ENCODE results near the gene AFF2. TPM values are rescaled to one million over a fixed set of nuclear protein-coding genes. Genes with fewer than 3 reads are reported as not detected.

The AFF2 gene
- total RNA-seq, 1 donor from 2014 or later = 13.4 TPM

DNA sequence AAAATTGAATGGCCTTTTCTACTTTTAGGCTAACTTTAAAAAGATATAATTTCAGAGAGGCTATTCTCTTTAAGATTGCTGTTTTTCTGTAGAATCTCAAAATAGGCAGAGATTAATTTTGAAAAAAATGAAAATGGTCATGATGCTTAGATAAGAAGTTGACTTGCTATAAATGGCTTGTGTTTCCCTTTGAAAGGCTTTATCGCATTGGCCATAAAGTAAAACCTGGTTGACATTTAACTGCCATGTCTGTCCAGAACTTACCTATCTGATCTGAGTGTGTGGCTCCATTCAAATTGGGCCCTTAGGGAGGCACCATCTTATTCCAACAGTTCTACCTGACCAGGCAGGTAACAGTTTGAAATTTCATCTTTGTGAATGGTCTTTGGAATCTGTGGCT is 56.1 kb downstream of the AFF2 start:
- Histone ChIP-seq H3K36me3 (no peaks in the 10 kb centered on the region), H3K9me3 (no peaks in the 10 kb centered on the region), H3K4me3 (no peak overlapping the region), H3K27me3 (no peaks in the 10 kb centered on the region), H3K27ac (no peak overlapping the region), H3K4me1 (no peaks in the 10 kb centered on the region)
- DNase-seq = no peak
- intact Hi-C loops (cut with DNase I) = no loop called here
- TF ChIP-seq, protein P1, sequence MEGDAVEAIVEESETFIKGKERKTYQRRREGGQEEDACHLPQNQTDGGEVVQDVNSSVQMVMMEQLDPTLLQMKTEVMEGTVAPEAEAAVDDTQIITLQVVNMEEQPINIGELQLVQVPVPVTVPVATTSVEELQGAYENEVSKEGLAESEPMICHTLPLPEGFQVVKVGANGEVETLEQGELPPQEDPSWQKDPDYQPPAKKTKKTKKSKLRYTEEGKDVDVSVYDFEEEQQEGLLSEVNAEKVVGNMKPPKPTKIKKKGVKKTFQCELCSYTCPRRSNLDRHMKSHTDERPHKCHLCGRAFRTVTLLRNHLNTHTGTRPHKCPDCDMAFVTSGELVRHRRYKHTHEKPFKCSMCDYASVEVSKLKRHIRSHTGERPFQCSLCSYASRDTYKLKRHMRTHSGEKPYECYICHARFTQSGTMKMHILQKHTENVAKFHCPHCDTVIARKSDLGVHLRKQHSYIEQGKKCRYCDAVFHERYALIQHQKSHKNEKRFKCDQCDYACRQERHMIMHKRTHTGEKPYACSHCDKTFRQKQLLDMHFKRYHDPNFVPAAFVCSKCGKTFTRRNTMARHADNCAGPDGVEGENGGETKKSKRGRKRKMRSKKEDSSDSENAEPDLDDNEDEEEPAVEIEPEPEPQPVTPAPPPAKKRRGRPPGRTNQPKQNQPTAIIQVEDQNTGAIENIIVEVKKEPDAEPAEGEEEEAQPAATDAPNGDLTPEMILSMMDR (IDR thresholded peaks at IDR 0.05) = no peak
- no peak for ATAC-seq

DNA sequence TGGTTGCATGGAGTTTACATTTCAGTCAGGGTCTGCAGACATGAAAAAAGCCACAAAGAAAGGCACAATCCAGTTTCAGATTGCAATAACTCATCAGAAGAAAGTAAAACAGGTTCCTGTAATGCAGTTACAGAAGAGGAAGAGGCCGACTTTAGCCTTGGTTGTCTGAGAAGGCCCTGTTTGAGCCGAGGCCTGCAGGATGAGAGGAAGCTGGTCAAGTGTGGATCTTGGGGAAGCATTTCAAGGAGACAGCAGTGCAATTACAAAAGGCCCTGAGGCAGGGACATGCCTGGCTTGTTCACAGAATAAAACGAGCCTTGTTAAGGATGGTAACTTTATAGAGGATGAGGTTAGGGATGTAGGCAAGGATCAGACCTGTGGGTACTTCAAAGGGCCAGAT is 62.4 kb downstream of the AFF2 start:
- ATAC-seq (no peak), DNase-seq (no peak)
- TF ChIP-seq, protein P1 (IDR thresholded peaks at IDR 0.05) = no peak
- intact Hi-C loops (cut with DNase I) = no loop called here
- no peak overlapping the region for H3K4me3 ChIP-seq
- H3K27ac ChIP-seq = no peak overlapping the region
- no peaks in the 10 kb centered on the region for H3K9me3 ChIP-seq
- no peaks in the 10 kb centered on the region for H3K27me3 ChIP-seq
- H3K4me1 ChIP-seq = no peaks in the 10 kb centered on the region
- no peaks in the 10 kb centered on the region for H3K36me3 ChIP-seq

DNA sequence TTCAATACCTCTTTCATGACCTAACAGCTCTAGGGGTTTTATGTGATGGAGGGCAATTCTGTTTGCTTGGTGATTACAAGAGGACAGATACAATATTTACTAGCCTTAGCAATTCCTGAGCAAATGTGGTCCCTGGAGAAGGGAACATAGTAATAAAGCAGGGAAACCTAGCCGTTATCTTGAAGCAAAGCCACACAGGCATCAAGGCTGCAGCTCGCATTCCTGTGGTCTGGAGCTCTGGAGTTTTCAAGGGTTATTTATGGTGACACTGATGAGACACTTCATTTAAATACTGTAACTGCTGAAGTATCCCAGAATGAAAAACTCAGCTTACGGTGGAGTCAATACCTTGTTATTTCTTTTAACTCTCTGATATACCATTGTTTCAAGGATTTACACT is 66.8 kb downstream of the AFF2 start:
- H3K4me1 ChIP-seq = no peaks in the 10 kb centered on the region
- no peaks in the 10 kb centered on the region for H3K9me3 ChIP-seq
- no peak for ATAC-seq
- no peaks in the 10 kb centered on the region for H3K36me3 ChIP-seq
- DNase-seq = no peak
- TF ChIP-seq, protein P1 (IDR thresholded peaks at IDR 0.05) = no peak
- H3K27ac ChIP-seq = no peak overlapping the region
- no peak overlapping the region for H3K4me3 ChIP-seq
- intact Hi-C loops (cut with DNase I) = no loop called here
- no peaks in the 10 kb centered on the region for H3K27me3 ChIP-seq

DNA sequence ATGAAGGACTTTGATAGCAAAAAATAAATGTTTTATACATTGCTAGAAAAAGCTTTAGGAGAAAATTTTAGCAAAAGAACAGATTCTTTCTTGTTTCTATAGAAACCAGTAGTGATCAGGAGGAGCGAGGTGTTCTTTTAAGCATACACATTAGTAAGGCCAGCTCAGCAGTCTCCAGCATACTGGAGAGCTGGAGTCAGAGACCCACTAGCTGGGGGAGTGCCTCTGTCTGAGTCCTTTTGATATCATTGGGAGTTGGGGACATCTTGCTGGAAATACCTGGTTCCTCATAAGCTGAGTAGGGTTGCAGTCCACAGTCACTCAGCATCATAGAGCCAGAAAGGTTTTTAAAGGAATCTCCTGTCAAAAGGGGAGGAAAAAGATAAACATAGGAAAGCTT is 67.4 kb downstream of the AFF2 start:
- TF ChIP-seq, protein P1 (IDR thresholded peaks at IDR 0.05) = no peak
- no peaks in the 10 kb centered on the region for H3K9me3 ChIP-seq
- no peak overlapping the region for H3K4me3 ChIP-seq
- DNase-seq (no peak), ATAC-seq (no peak)
- H3K36me3 ChIP-seq = no peaks in the 10 kb centered on the region
- no peak overlapping the region for H3K27ac ChIP-seq
- H3K4me1 ChIP-seq = no peaks in the 10 kb centered on the region
- intact Hi-C loops (cut with DNase I) = no loop called here
- H3K27me3 ChIP-seq = no peaks in the 10 kb centered on the region

DNA sequence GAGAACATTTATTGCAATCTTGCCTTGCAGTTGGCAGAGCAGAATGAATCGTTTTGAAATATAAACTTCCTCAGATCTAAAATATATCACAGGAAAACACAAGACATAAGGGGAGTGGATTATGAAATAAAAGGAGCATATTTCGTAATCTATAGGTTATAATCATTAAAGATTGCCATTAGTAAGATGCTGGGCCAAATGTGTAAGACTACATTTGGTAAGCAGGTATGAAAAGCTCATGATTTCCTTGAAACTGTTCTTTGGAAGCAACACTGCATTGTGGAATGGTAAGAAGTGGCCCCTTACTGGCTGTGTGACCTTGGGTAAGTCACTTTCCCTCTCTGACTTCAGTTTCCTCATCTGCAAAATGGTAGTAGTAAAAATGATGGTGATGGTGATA is 68.3 kb downstream of the AFF2 start:
- H3K36me3 ChIP-seq = no peaks in the 10 kb centered on the region
- no peaks in the 10 kb centered on the region for H3K4me1 ChIP-seq
- no peak for ATAC-seq
- intact Hi-C loops (cut with DNase I) = no loop called here
- TF ChIP-seq, protein P1 (IDR thresholded peaks at IDR 0.05) = no peak
- no peak overlapping the region for H3K4me3 ChIP-seq
- H3K27me3 ChIP-seq = no peaks in the 10 kb centered on the region
- no peak for DNase-seq
- no peaks in the 10 kb centered on the region for H3K9me3 ChIP-seq
- H3K27ac ChIP-seq = no peak overlapping the region

DNA sequence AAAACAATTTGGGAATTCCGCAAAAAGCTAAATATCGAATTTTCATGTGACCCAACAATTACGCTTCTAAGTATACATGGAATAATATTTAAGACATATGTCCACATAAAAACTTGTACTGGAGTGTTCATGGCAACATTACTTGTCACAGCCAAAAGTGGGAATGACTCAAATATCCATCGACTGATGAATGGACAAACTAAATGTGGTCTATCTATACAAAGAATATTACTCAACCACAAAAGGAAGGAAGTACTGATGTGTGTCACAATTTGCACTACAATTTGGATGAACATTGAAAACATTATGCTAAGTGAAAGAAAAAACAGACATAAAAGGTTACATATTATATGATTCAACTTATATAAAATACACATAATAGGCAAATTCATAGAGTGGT is 71.9 kb downstream of the AFF2 start:
- TF ChIP-seq, protein P1 (IDR thresholded peaks at IDR 0.05) = no peak
- H3K27me3 ChIP-seq = no peaks in the 10 kb centered on the region
- H3K9me3 ChIP-seq = no peaks in the 10 kb centered on the region
- no peaks in the 10 kb centered on the region for H3K36me3 ChIP-seq
- DNase-seq (no peak), ATAC-seq (no peak)
- no peaks in the 10 kb centered on the region for H3K4me1 ChIP-seq
- no peak overlapping the region for H3K27ac ChIP-seq
- no peak overlapping the region for H3K4me3 ChIP-seq
- intact Hi-C loops (cut with DNase I) = no loop called here

Measured in upper lobe of right lung (tissue), 1 donor.